PC-9 (cell line): ENCODE measurements around the gene LRRC4C.

Experiments used
- EZH2 ChIP-seq: fragments of 200-600 bp; sonication (generic); IDR thresholded peaks from 2 replicates; pipeline ENCODE4 v1.8.0; 2017; ENCODE audit warnings: antibody characterized with exemption, low read depth
- TF ChIP-seq, protein P1 (sequence below): fragments of 200-600 bp; sonication (generic); conservative IDR thresholded peaks from 2 replicates; pipeline ENCODE4 v1.6.1; 2017; ENCODE audit warnings: mixed run types, antibody characterized with exemption, mild to moderate bottlenecking, moderate library complexity

- TF ChIP-seq, protein P1, sequence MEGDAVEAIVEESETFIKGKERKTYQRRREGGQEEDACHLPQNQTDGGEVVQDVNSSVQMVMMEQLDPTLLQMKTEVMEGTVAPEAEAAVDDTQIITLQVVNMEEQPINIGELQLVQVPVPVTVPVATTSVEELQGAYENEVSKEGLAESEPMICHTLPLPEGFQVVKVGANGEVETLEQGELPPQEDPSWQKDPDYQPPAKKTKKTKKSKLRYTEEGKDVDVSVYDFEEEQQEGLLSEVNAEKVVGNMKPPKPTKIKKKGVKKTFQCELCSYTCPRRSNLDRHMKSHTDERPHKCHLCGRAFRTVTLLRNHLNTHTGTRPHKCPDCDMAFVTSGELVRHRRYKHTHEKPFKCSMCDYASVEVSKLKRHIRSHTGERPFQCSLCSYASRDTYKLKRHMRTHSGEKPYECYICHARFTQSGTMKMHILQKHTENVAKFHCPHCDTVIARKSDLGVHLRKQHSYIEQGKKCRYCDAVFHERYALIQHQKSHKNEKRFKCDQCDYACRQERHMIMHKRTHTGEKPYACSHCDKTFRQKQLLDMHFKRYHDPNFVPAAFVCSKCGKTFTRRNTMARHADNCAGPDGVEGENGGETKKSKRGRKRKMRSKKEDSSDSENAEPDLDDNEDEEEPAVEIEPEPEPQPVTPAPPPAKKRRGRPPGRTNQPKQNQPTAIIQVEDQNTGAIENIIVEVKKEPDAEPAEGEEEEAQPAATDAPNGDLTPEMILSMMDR = no peak
- TF ChIP-seq EZH2 = no peak
These were observed 1179.0 kb downstream of the LRRC4C start for GRCh38 chr11:40280159-40281051.
